ENCODE data around the gene CLK2.

DNA sequence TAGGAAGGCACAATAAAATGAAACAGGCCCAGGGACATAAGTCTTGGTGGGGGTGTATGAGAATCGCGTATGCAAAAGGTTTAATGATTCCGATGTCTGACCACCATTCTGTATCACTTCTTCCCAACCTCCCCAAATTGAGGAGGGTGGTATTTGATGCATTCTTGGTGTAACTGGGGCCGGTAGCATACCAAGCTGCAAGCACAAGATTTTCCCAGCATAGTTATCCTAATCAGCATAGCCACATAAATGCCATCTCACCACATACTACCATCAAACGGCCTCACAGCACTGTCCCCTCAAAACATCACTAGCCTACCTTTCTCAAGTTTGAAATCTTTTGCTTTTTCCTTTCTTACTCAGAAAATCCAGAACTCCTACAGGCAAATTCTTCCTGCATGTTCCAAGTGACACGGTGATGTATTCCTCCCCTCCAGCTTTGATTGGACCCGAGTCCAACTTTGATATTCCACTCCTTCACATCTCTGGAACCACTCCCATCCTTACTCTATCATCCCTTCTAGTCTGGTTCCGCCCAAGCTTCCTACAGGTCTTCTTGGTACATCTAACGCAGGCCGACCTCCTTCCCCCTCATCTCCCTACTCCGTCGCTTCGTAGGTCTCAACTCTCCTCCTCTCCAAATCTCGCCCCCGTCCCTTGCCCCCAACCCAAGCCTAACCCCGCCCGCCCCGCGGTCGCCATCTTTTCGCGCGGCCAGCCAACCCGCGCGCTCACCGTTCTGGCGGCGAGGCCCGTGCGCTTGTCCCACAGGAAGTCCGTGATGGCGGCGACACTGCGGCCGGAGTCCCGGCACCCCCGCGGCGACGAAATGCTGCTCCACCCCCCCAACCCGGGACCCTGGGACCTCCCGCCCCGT is 600 bp downstream of the CLK2 start:
- TF ChIP-seq, protein P1, sequence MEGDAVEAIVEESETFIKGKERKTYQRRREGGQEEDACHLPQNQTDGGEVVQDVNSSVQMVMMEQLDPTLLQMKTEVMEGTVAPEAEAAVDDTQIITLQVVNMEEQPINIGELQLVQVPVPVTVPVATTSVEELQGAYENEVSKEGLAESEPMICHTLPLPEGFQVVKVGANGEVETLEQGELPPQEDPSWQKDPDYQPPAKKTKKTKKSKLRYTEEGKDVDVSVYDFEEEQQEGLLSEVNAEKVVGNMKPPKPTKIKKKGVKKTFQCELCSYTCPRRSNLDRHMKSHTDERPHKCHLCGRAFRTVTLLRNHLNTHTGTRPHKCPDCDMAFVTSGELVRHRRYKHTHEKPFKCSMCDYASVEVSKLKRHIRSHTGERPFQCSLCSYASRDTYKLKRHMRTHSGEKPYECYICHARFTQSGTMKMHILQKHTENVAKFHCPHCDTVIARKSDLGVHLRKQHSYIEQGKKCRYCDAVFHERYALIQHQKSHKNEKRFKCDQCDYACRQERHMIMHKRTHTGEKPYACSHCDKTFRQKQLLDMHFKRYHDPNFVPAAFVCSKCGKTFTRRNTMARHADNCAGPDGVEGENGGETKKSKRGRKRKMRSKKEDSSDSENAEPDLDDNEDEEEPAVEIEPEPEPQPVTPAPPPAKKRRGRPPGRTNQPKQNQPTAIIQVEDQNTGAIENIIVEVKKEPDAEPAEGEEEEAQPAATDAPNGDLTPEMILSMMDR (IDR thresholded peaks at IDR 0.05; ENCODE audit: poor library complexity, severe bottlenecking), result no peak
- TF ChIP-seq POLR2AphosphoS5 (IDR thresholded peaks at IDR 0.05), result no peak
- no peak for TF ChIP-seq MXI1 (conservative IDR thresholded peaks at IDR 0.05; ENCODE audit: poor library complexity, severe bottlenecking)
- TF ChIP-seq EZH2 (IDR thresholded peaks at IDR 0.05; ENCODE audit: borderline replicate concordance, insufficient read depth, low read length, poor library complexity, severe bottlenecking), result no peak
- no peak for TF ChIP-seq SMC3 (conservative IDR thresholded peaks at IDR 0.05; ENCODE audit: poor library complexity)
- TF ChIP-seq RAD21 (conservative IDR thresholded peaks at IDR 0.05), result no peak
- TF ChIP-seq, protein P2, sequence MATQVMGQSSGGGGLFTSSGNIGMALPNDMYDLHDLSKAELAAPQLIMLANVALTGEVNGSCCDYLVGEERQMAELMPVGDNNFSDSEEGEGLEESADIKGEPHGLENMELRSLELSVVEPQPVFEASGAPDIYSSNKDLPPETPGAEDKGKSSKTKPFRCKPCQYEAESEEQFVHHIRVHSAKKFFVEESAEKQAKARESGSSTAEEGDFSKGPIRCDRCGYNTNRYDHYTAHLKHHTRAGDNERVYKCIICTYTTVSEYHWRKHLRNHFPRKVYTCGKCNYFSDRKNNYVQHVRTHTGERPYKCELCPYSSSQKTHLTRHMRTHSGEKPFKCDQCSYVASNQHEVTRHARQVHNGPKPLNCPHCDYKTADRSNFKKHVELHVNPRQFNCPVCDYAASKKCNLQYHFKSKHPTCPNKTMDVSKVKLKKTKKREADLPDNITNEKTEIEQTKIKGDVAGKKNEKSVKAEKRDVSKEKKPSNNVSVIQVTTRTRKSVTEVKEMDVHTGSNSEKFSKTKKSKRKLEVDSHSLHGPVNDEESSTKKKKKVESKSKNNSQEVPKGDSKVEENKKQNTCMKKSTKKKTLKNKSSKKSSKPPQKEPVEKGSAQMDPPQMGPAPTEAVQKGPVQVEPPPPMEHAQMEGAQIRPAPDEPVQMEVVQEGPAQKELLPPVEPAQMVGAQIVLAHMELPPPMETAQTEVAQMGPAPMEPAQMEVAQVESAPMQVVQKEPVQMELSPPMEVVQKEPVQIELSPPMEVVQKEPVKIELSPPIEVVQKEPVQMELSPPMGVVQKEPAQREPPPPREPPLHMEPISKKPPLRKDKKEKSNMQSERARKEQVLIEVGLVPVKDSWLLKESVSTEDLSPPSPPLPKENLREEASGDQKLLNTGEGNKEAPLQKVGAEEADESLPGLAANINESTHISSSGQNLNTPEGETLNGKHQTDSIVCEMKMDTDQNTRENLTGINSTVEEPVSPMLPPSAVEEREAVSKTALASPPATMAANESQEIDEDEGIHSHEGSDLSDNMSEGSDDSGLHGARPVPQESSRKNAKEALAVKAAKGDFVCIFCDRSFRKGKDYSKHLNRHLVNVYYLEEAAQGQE (IDR thresholded peaks at IDR 0.05; ENCODE audit: borderline replicate concordance), result peak; percentile 7
